Hypothalamus (tissue), 51 donors: ENCODE data around the gene EFNB2.

Experiments used
- DNase-seq, 51 donors: peaks; one replicate each; lab custom pipeline; 2025; lab: John Stamatoyannopoulos, UW

Gene EFNB2

GRCh38 chr13:106505732-106506131 lies 29.7 kb downstream of the EFNB2 start:
- DNase-seq: no peak

- no peak for DNase-seq
Measured at GRCh38 chr13:106505295-106505694, 30.2 kb downstream of the EFNB2 start.

GRCh38 chr13:106503730-106504453 lies 31.6 kb downstream of the EFNB2 start:
- no peak for DNase-seq

GRCh38 chr13:106503272-106503671 lies 32.2 kb downstream of the EFNB2 start:
- no peak for DNase-seq

- DNase-seq: no peak
Measured at GRCh38 chr13:106500445-106500844, 35.0 kb downstream of the EFNB2 start.

- peak in 1 of 51 donors; percentile 46 for DNase-seq
Measured at GRCh38 chr13:106499896-106500295, 35.6 kb downstream of the EFNB2 start.

- no peak for DNase-seq
Measured at GRCh38 chr13:106499113-106499512, 36.3 kb downstream of the EFNB2 start.

GRCh38 chr13:106498571-106498970 lies 36.9 kb downstream of the EFNB2 start:
- DNase-seq: peak in 6 of 51 donors; percentile 12 to 76 (median 20)

GRCh38 chr13:106498158-106498557 lies 37.3 kb downstream of the EFNB2 start:
- DNase-seq: peak in 1 of 51 donors; percentile 72

GRCh38 chr13:106497079-106497478 lies 38.4 kb downstream of the EFNB2 start:
- no peak for DNase-seq

- peak in 1 of 51 donors; percentile 17 for DNase-seq
Measured at GRCh38 chr13:106496072-106496997, 39.1 kb downstream of the EFNB2 start.

GRCh38 chr13:106494936-106495335 lies 40.5 kb downstream of the EFNB2 start:
- DNase-seq: no peak

- no peak for DNase-seq
Measured at GRCh38 chr13:106494506-106494905, 41.0 kb downstream of the EFNB2 start.

GRCh38 chr13:106493533-106494220 lies 41.8 kb downstream of the EFNB2 start:
- peak in 6 of 51 donors; percentile 9 to 21 (median 18) for DNase-seq

GRCh38 chr13:106492588-106493475 lies 42.6 kb downstream of the EFNB2 start:
- DNase-seq: no peak

GRCh38 chr13:106491928-106492587 lies 43.4 kb downstream of the EFNB2 start:
- DNase-seq: peak in 42 of 51 donors; percentile 3 to 90 (median 40)

GRCh38 chr13:106491463-106491862 lies 44.0 kb downstream of the EFNB2 start:
- DNase-seq: peak in 4 of 51 donors; percentile 6 to 18 (median 10)

GRCh38 chr13:106490569-106491321 lies 44.7 kb downstream of the EFNB2 start:
- DNase-seq: peak in 2 of 51 donors; percentile 10 to 57
